Endothelial cell of umbilical vein (primary cell): Measurements from ENCODE around the gene RAB6B. TPM values are rescaled to one million over a fixed set of nuclear protein-coding genes. Genes with fewer than 3 reads are reported as not detected.
"Not testable (repeated sequence)": the region's sequence is repeated elsewhere in the genome, so short reads cannot be mapped to it uniquely, and the experiment has no call there.

ENCODE experiments used
- BruUV-seq: library from RNA; stranded (reverse); fragments of 400-500 nt; replicated peaks from 2 replicates; lab custom pipeline; 2021; lab: Mats Ljungman, UMichigan
- CTCF ChIA-PET: fragments of 300-600, 350-600 bp; sonication (Branson Sonifier 250); formaldehyde crosslinking; loops from one replicate; lab custom pipeline; 2021; ENCODE audit warnings: antibody characterized with exemption, inconsistent platforms; lab: Charles Lee
- POLR2A ChIA-PET: fragments of 300-600, 350-600 bp; sonication (Branson Sonifier 250); formaldehyde crosslinking; loops from one replicate; lab custom pipeline; 2021; ENCODE audit warnings: antibody characterized with exemption, inconsistent platforms; lab: Charles Lee
- DNase-seq: peaks from one replicate; pipeline ENCODE4 v3.0.0-alpha.2; 2011; ENCODE audit warnings: low read depth, low spot score
- FAIRE-seq: peaks from 2 replicates; lab custom pipeline; 2011; peaks lifted over from hg19 to GRCh38; lab: Jason Lieb, UNC
- H2AFZ ChIP-seq: 2 replicates; pipeline ENCODE4 v1.6.0; 2012; ENCODE audit warnings: low read depth, low read length, control low read depth, inconsistent platforms
- H3K27ac ChIP-seq: 2 replicates; pipeline ENCODE4 v1.5.1; 2011; ENCODE audit warnings: low read depth, mild to moderate bottlenecking, control low read depth, low read length, moderate library complexity; ENCODE audit not compliant: insufficient read depth
- H3K27me3 ChIP-seq, 2 experiments: 2 replicates each; pipeline versions ENCODE4 v1.6.0 to v1.6.1; 2011; ENCODE audit warnings: low read length in 2 of 2, mixed read lengths in 1 of 2; ENCODE audit not compliant: control insufficient read depth in 2 of 2, insufficient read depth in 2 of 2
- H3K36me3 ChIP-seq, 2 experiments: 2 replicates in 1 of 2; 3 replicates in 1 of 2; pipeline ENCODE4 v1.5.1; 2011; ENCODE audit warnings: low read length in 2 of 2, mild to moderate bottlenecking in 1 of 2, moderate library complexity in 1 of 2; ENCODE audit not compliant: control insufficient read depth in 2 of 2, insufficient read depth in 2 of 2; ENCODE audit errors: extremely low read depth in 1 of 2
- H3K4me1 ChIP-seq: 3 replicates; pipeline ENCODE4 v1.5.1; 2011; ENCODE audit warnings: mild to moderate bottlenecking, low read length; ENCODE audit not compliant: control insufficient read depth, insufficient read depth; ENCODE audit errors: extremely low read depth
- H3K4me2 ChIP-seq: 2 replicates; pipeline ENCODE4 v1.6.1; 2011; ENCODE audit warnings: low read length, control low read depth, mixed read lengths; ENCODE audit not compliant: insufficient read depth
- H3K4me3 ChIP-seq, 3 experiments: fragments of 200-600 bp in 1 of 3; sonication (generic), shearing (Covaris generic) in 1 of 3; replicated peaks in 1 of 3; 2 replicates each; pipeline ENCODE4 v1.5.1; 2011 to 2016; ENCODE audit warnings: control low read depth in 3 of 3, low read length in 3 of 3, mild to moderate bottlenecking in 2 of 3, inconsistent platforms in 1 of 3, low read depth in 1 of 3, moderate library complexity in 1 of 3; ENCODE audit not compliant: insufficient read depth in 1 of 3
- H3K79me2 ChIP-seq: 2 replicates; pipeline ENCODE4 v1.6.0; 2012; ENCODE audit warnings: low read length, inconsistent platforms; ENCODE audit not compliant: control insufficient read depth, insufficient read depth
- H3K9ac ChIP-seq: replicated peaks from 2 replicates; pipeline ENCODE3; 2011; ENCODE audit warnings: low read length, control low read depth; ENCODE audit not compliant: insufficient read depth; ENCODE audit errors: extremely low read depth
- H3K9me1 ChIP-seq: replicated peaks from 3 replicates; pipeline ENCODE4 v1.6.0; 2011; ENCODE audit warnings: mild to moderate bottlenecking, low read length; ENCODE audit not compliant: control insufficient read depth, insufficient read depth; ENCODE audit errors: extremely low read depth
- H3K9me3 ChIP-seq: replicated peaks from 2 replicates; pipeline ENCODE4 v1.5.1; 2012; ENCODE audit warnings: low read length, inconsistent platforms; ENCODE audit not compliant: control insufficient read depth, insufficient read depth
- H4K20me1 ChIP-seq: replicated peaks from 2 replicates; pipeline ENCODE3; 2011; ENCODE audit warnings: mild to moderate bottlenecking, low read length; ENCODE audit not compliant: control insufficient read depth, insufficient read depth; ENCODE audit errors: extremely low read depth
- CTCF ChIP-seq, 2 donors: IDR thresholded peaks; 1 replicate in 1 of 2; 2 replicates in 1 of 2; pipeline ENCODE4 v1.5.1; 2011; ENCODE audit warnings: low read length in 2 of 2, mild to moderate bottlenecking in 2 of 2, moderate library complexity in 2 of 2, control low read depth in 1 of 2, inconsistent platforms in 1 of 2, low read depth in 1 of 2; ENCODE audit not compliant: insufficient read depth in 1 of 2; ENCODE audit errors: extremely low read depth in 1 of 2
- EZH2 ChIP-seq: IDR thresholded peaks from 2 replicates; pipeline ENCODE4 v1.6.1; 2012; ENCODE audit warnings: borderline replicate concordance, low read depth, mild to moderate bottlenecking, moderate library complexity, low read length, inconsistent platforms; ENCODE audit not compliant: severe bottlenecking
- FOS ChIP-seq: IDR thresholded peaks from 2 replicates; pipeline ENCODE4 v1.6.1; 2011; ENCODE audit warnings: mild to moderate bottlenecking, low read length, moderate library complexity, borderline replicate concordance; ENCODE audit not compliant: insufficient read depth
- GATA2 ChIP-seq: IDR thresholded peaks from 2 replicates; pipeline ENCODE4 v1.7.0; 2011; ENCODE audit warnings: low read depth, mild to moderate bottlenecking, moderate library complexity, mixed read lengths, low read length; ENCODE audit not compliant: insufficient read length, insufficient read depth
- JUN ChIP-seq: IDR thresholded peaks from 2 replicates; pipeline ENCODE4 v1.6.1; 2011; ENCODE audit warnings: borderline replicate concordance, low read depth; ENCODE audit not compliant: insufficient read length, insufficient read depth
- MAX ChIP-seq: IDR thresholded peaks from 2 replicates; pipeline ENCODE4 v1.6.1; 2011; ENCODE audit not compliant: insufficient read depth, insufficient read length
- MYC ChIP-seq: IDR thresholded peaks from one replicate; pipeline ENCODE4 v1.6.1; 2011; ENCODE audit warnings: mild to moderate bottlenecking, low read depth, low read length
- POLR2A ChIP-seq: IDR thresholded peaks from 2 replicates; pipeline ENCODE4 v1.6.1; 2012; ENCODE audit warnings: low read depth, mild to moderate bottlenecking, control low read depth, low read length
- POLR2AphosphoS5 ChIP-seq: IDR thresholded peaks from 2 replicates; pipeline ENCODE4 v1.6.1; 2012; ENCODE audit warnings: low read depth, mild to moderate bottlenecking, control low read depth, low read length, moderate library complexity; ENCODE audit not compliant: insufficient read depth
- dilution Hi-C: fragments of 300-500 bp; cut with MboI; formaldehyde crosslinking; loops from one replicate; pipeline ENCODE4 v1.15.0; 2019; ENCODE audit warnings: low sequenced_read_pairs; ENCODE audit not compliant: extremely low pct_ligation_motif_present
- intact Hi-C: fragments of 100-400 bp; cut with micrococcal nuclease; formaldehyde crosslinking; loops from one replicate; pipeline ENCODE4 v1.10.0; 2022
- polyA plus RNA-seq, 4 experiments: library from polyadenylated mRNA; depleted of rRNA in 3 of 4; stranded (reverse) in 3 of 4; unstranded in 1 of 4; fragments of >200 nt; gene quantifications; 2 replicates each; pipeline versions ENCODE4 v1.2.1 to v1.2.3, GENCODE V29; 2011 to 2012; ENCODE audit warnings: missing spikeins in 1 of 4
- total RNA-seq: library from RNA; stranded (reverse); gene quantifications from 2 replicates; pipeline ENCODE4 v1.2.3, GENCODE V29; 2021

The RAB6B gene
- total and polyA plus RNA-seq, 2 donors (not counting 3 experiments of a cell fraction or from before 2014, with no cell fraction given) = 1.7 to 6.7 TPM

GRCh38 chr3:133781570-133781969, 114.1 kb downstream of the RAB6B start:
- TF ChIP-seq CTCF (IDR thresholded peaks at IDR 0.05; ENCODE audit: extremely low read depth in 1 of 2, insufficient read depth in 1 of 2, low read depth in 1 of 2, low read length in 2 of 2) = no peak
- no peak for TF ChIP-seq FOS
- TF ChIP-seq MAX = no peak
- TF ChIP-seq MYC = no peak
- TF ChIP-seq EZH2 = no peak
- TF ChIP-seq POLR2A = no peak
- TF ChIP-seq POLR2AphosphoS5 = no peak
- no peak for TF ChIP-seq GATA2
- no peak for TF ChIP-seq JUN
- H2AFZ ChIP-seq = no peak overlapping the region
- no peaks in the 10 kb centered on the region for H3K79me2 ChIP-seq
- H3K9me1 ChIP-seq = no peaks in the 10 kb centered on the region
- no peaks in the 10 kb centered on the region for H3K4me1 ChIP-seq
- no peaks in the 10 kb centered on the region for H3K36me3 ChIP-seq
- CTCF ChIA-PET = interaction anchor here (0.5 to 0.7 kb wide), 2 partner anchors 12 to 463 kb away, joined by 3 read pairs; no protein-coding TSS in a partner anchor
- DNase-seq (no peak), FAIRE-seq (no peak)
- no peak overlapping the region for H3K4me3 ChIP-seq
- peaks cover 1 to 12% of the 10 kb centered on the region in 2 experiments for H3K27me3 ChIP-seq
- BruUV-seq = no TSS peak
- dilution Hi-C loops (no loop called here), intact Hi-C loops (no loop called here)
- no peak overlapping the region for H3K9ac ChIP-seq
- no peak overlapping the region for H3K4me2 ChIP-seq
- H4K20me1 ChIP-seq = no peaks in the 10 kb centered on the region
- H3K9me3 ChIP-seq = no peaks in the 10 kb centered on the region
- no peak overlapping the region for H3K27ac ChIP-seq
- POLR2A ChIA-PET = no interaction called here

GRCh38 chr3:133780756-133781155, 114.9 kb downstream of the RAB6B start:
- H3K4me3 ChIP-seq, FAIRE-seq, H3K27ac ChIP-seq, H3K79me2 ChIP-seq, CTCF ChIA-PET, H3K9me1 ChIP-seq, dilution Hi-C loops, H3K4me2 ChIP-seq, H3K9me3 ChIP-seq, DNase-seq, H3K4me1 ChIP-seq, H4K20me1 ChIP-seq, H3K9ac ChIP-seq, POLR2A ChIA-PET, H3K36me3 ChIP-seq, H2AFZ ChIP-seq, BruUV-seq, intact Hi-C loops: not testable (repeated sequence)
- H3K27me3 ChIP-seq = peaks cover 1 to 12% of the 10 kb centered on the region in 2 experiments
